Measurements from ENCODE around the gene KAT2B.

GRCh38 chr3:20143519-20143918 is 103.3 kb downstream of the KAT2B start:
- TF ChIP-seq CTCF (IDR thresholded peaks at IDR 0.05) (no peak), ZFX (IDR thresholded peaks at IDR 0.05; ENCODE audit: borderline replicate concordance) (no peak)
